IMR-90 (cell line): ENCODE data around the gene ORAI3. TPM values are rescaled to one million over a fixed set of nuclear protein-coding genes. Genes with fewer than 3 reads are reported as not detected.

Experiments used
- ATAC-seq: fragments of 200-7000 bp; cut with Tn5 transposase; 2 replicates; pipeline ENCODE4 v1.9.1; 2020; ENCODE audit warnings: low read depth, mild to moderate bottlenecking, moderate library complexity
- BruUV-seq: library from RNA; stranded (reverse); fragments of 400-500 nt; replicated peaks from 2 replicates; lab custom pipeline; 2021; lab: Mats Ljungman, UMichigan
- CTCF ChIA-PET: fragments of 300-600 bp; formaldehyde crosslinking; extraction: SDS; loops from one replicate; lab custom pipeline; 2021; ENCODE audit warnings: antibody characterized with exemption; lab: Yijun Ruan, JAX
- POLR2A ChIA-PET: fragments of 300-600 bp; sonication (Branson Sonifier 250); formaldehyde crosslinking; loops from one replicate; lab custom pipeline; 2022; ENCODE audit warnings: antibody characterized with exemption; ENCODE audit not compliant: unreplicated experiment; lab: Charles Lee
- DNase-seq: peaks from one replicate; pipeline ENCODE4 v3.0.0; 2013
- H2AFZ ChIP-seq: replicated peaks from 2 replicates; pipeline ENCODE3; 2013; ENCODE audit warnings: low read length, mild to moderate bottlenecking; ENCODE audit not compliant: poor library complexity
- H2AK5ac ChIP-seq: 2 replicates; pipeline ENCODE4 v1.6.1; 2013; ENCODE audit warnings: low read depth, low read length, inconsistent platforms
- H2AK9ac ChIP-seq: replicated peaks from 2 replicates; pipeline ENCODE3; 2013; ENCODE audit warnings: mild to moderate bottlenecking, low read depth, low read length, moderate library complexity; ENCODE audit not compliant: poor library complexity
- H2BK120ac ChIP-seq: 2 replicates; pipeline ENCODE4 v1.6.1; 2013; ENCODE audit warnings: low read depth, low read length, inconsistent platforms
- H2BK15ac ChIP-seq: 3 replicates; pipeline ENCODE4 v1.6.1; 2013; ENCODE audit warnings: low read depth, low read length, inconsistent platforms
- H2BK20ac ChIP-seq: 2 replicates; pipeline ENCODE4 v1.6.1; 2013; ENCODE audit warnings: low read depth, mild to moderate bottlenecking, inconsistent platforms, low read length, moderate library complexity
- H2BK5ac ChIP-seq: 2 replicates; pipeline ENCODE4 v1.6.1; 2013; ENCODE audit warnings: mild to moderate bottlenecking, low read depth, low read length, inconsistent platforms; ENCODE audit not compliant: poor library complexity, severe bottlenecking
- H3K14ac ChIP-seq: replicated peaks from 2 replicates; pipeline ENCODE4 v1.6.1; 2013; ENCODE audit warnings: low read depth, low read length, inconsistent platforms
- H3K18ac ChIP-seq: 2 replicates; pipeline ENCODE4 v1.6.1; 2013; ENCODE audit warnings: low read depth, low read length, control low read depth
- H3K23ac ChIP-seq: 2 replicates; pipeline ENCODE4 v1.6.1; 2013; ENCODE audit warnings: low read depth, low read length, inconsistent platforms
- H3K27ac ChIP-seq: 2 replicates; pipeline ENCODE4 v1.5.1; 2013; ENCODE audit warnings: mild to moderate bottlenecking, control low read depth, low read length; ENCODE audit not compliant: insufficient read depth
- H3K27me3 ChIP-seq: 2 replicates; pipeline ENCODE4 v1.6.1; 2013; ENCODE audit warnings: low read length; ENCODE audit not compliant: control insufficient read depth, insufficient read depth
- H3K36me3 ChIP-seq: 2 replicates; pipeline ENCODE4 v1.6.1; 2013; ENCODE audit warnings: low read length, mixed read lengths; ENCODE audit not compliant: control insufficient read depth, insufficient read depth
- H3K4ac ChIP-seq: 2 replicates; pipeline ENCODE4 v1.6.1; 2013; ENCODE audit warnings: low read depth, low read length, inconsistent platforms
- H3K4me1 ChIP-seq: 2 replicates; pipeline ENCODE4 v1.6.1; 2013; ENCODE audit warnings: low read length, mixed read lengths; ENCODE audit not compliant: control insufficient read depth, insufficient read depth
- H3K4me2 ChIP-seq: 2 replicates; pipeline ENCODE4 v1.6.1; 2013; ENCODE audit warnings: low read depth, mild to moderate bottlenecking, control low read depth, low read length, moderate library complexity
- H3K4me3 ChIP-seq: 2 replicates; pipeline ENCODE4 v1.5.1; 2013; ENCODE audit warnings: low read depth, mild to moderate bottlenecking, control low read depth, low read length, moderate library complexity; ENCODE audit not compliant: insufficient read depth
- H3K56ac ChIP-seq: 2 replicates; pipeline ENCODE4 v1.6.1; 2013; ENCODE audit warnings: low read length, inconsistent platforms; ENCODE audit not compliant: insufficient read depth; ENCODE audit errors: extremely low read depth
- H3K79me1 ChIP-seq, 2 experiments: 2 replicates each; pipeline ENCODE4 v1.6.1; 2013; ENCODE audit warnings: low read length in 2 of 2, inconsistent platforms in 1 of 2, low read depth in 1 of 2
- H3K9ac ChIP-seq: 2 replicates; pipeline ENCODE4 v1.6.1; 2013; ENCODE audit warnings: low read depth, low read length, control low read depth
- H3K9me1 ChIP-seq: 2 replicates; pipeline ENCODE4 v1.6.1; 2013; ENCODE audit warnings: low read length, inconsistent platforms; ENCODE audit not compliant: insufficient read depth
- H3K9me3 ChIP-seq: 2 replicates; pipeline ENCODE4 v1.6.1; 2013; ENCODE audit warnings: low read length; ENCODE audit not compliant: control insufficient read depth, insufficient read depth
- H4K20me1 ChIP-seq: 2 replicates; pipeline ENCODE4 v1.6.1; 2013; ENCODE audit warnings: low read length, inconsistent platforms; ENCODE audit not compliant: insufficient read depth
- H4K5ac ChIP-seq: 2 replicates; pipeline ENCODE4 v1.6.1; 2013; ENCODE audit warnings: mild to moderate bottlenecking, low read depth, low read length, control low read depth
- H4K8ac ChIP-seq, 2 experiments: 2 replicates each; pipeline ENCODE4 v1.6.1; 2013; ENCODE audit warnings: low read depth in 2 of 2, low read length in 2 of 2, control low read depth in 1 of 2, inconsistent platforms in 1 of 2
- H4K91ac ChIP-seq: 2 replicates; pipeline ENCODE4 v1.6.1; 2013; ENCODE audit warnings: low read depth, low read length, inconsistent platforms; ENCODE audit not compliant: insufficient read depth
- BHLHE40 ChIP-seq: fragments of 150-350 bp; IDR thresholded peaks from 2 replicates; pipeline ENCODE4 v1.6.1; 2016; ENCODE audit warnings: mild to moderate bottlenecking, low read depth, low read length
- CEBPB ChIP-seq: IDR thresholded peaks from 2 replicates; pipeline ENCODE4 v1.6.1; 2012; ENCODE audit warnings: low read depth, low read length, improper control_type of control experiment
- CHD1 ChIP-seq: IDR thresholded peaks from 2 replicates; pipeline ENCODE4 v1.6.1; 2012; ENCODE audit warnings: low read depth, low read length, improper control_type of control experiment
- CTCF ChIP-seq: conservative IDR thresholded peaks from 2 replicates; pipeline ENCODE4 v1.5.1; 2012; ENCODE audit warnings: mild to moderate bottlenecking, low read depth, low read length, improper control_type of control experiment
- ELK1 ChIP-seq: fragments of 150-350 bp; IDR thresholded peaks from 2 replicates; pipeline ENCODE4 v1.6.1; 2016; ENCODE audit warnings: low read depth, mild to moderate bottlenecking, low read length, moderate library complexity, borderline replicate concordance
- FOS ChIP-seq: fragments of 150-350 bp; IDR thresholded peaks from 2 replicates; pipeline ENCODE4 v1.6.1; 2016; ENCODE audit warnings: low read depth, low read length
- MAFK ChIP-seq: IDR thresholded peaks from 2 replicates; pipeline ENCODE4 v1.6.1; 2012; ENCODE audit warnings: low read depth, low read length, improper control_type of control experiment
- MAZ ChIP-seq: IDR thresholded peaks from 2 replicates; pipeline ENCODE4 v1.6.1; 2012; ENCODE audit warnings: low read depth, mild to moderate bottlenecking, low read length, improper control_type of control experiment, moderate library complexity, borderline replicate concordance
- MXI1 ChIP-seq: IDR thresholded peaks from 2 replicates; pipeline ENCODE4 v1.6.1; 2012; ENCODE audit warnings: low read depth, mild to moderate bottlenecking, low read length, moderate library complexity, borderline replicate concordance
- NFE2L2 ChIP-seq: fragments of 150-350 bp; IDR thresholded peaks from 2 replicates; pipeline ENCODE4 v1.6.1; 2016; ENCODE audit warnings: low read depth, mild to moderate bottlenecking, low read length
- POLR2A ChIP-seq: IDR thresholded peaks from 2 replicates; pipeline ENCODE4 v1.6.1; 2012; ENCODE audit warnings: mild to moderate bottlenecking, low read depth, low read length
- RAD21 ChIP-seq: IDR thresholded peaks from 2 replicates; pipeline ENCODE4 v1.6.1; 2012; ENCODE audit warnings: low read length, improper control_type of control experiment
- RCOR1 ChIP-seq: IDR thresholded peaks from 2 replicates; pipeline ENCODE4 v1.6.1; 2012; ENCODE audit warnings: mild to moderate bottlenecking, low read length, improper control_type of control experiment; ENCODE audit not compliant: insufficient replicate concordance
- RFX5 ChIP-seq: IDR thresholded peaks from 2 replicates; pipeline ENCODE4 v1.8.0; 2012; ENCODE audit warnings: low read depth, mild to moderate bottlenecking, low read length, moderate library complexity
- SMC3 ChIP-seq: fragments of 150-350 bp; IDR thresholded peaks from 2 replicates; pipeline ENCODE4 v1.6.1; 2016; ENCODE audit warnings: low read depth, mild to moderate bottlenecking, antibody characterized with exemption, low read length, moderate library complexity
- USF2 ChIP-seq: fragments of 150-350 bp; IDR thresholded peaks from 2 replicates; pipeline ENCODE4 v1.6.1; 2017; ENCODE audit warnings: mild to moderate bottlenecking, antibody characterized with exemption, low read length, low read depth
- WGBS, 2 experiments: methylation state at CpG; one replicate each; pipeline versions ENCODE4 v1.1.5 to v1.1.7; 2013; ENCODE audit warnings: missing lambda C conversion rate in 2 of 2; ENCODE audit not compliant: insufficient read length in 1 of 2; ENCODE audit errors: extremely low coverage in 2 of 2; 5-methylcytosine and 5-hydroxymethylcytosine counted together
- dilution Hi-C: fragments of 300-500 bp; cut with HindIII; formaldehyde crosslinking; loops from one replicate; pipeline ENCODE4 v1.14.3; 2018; ENCODE audit warnings: low sequenced_read_pairs; ENCODE audit not compliant: unreplicated experiment
- in situ Hi-C: fragments of 300-500 bp; cut with MboI; formaldehyde crosslinking; loops from 3 replicates; pipeline ENCODE4 v1.14.3; 2019; ENCODE audit warnings: low sequenced_read_pairs, inconsistent platforms, mixed read lengths
- intact Hi-C: fragments of 100-400 bp; cut with micrococcal nuclease; formaldehyde crosslinking; loops from 2 replicates; pipeline ENCODE4 v1.10.0; 2022
- polyA plus RNA-seq, 3 experiments: library from polyadenylated mRNA; depleted of rRNA; stranded (reverse); fragments of >200 nt; gene quantifications; 2 replicates each; pipeline ENCODE4 v1.2.3, GENCODE V29; 2012; ENCODE audit warnings: low replicate concordance in 1 of 3
- total RNA-seq: library from RNA; depleted of rRNA; stranded (reverse); fragments of >200 nt; gene quantifications from 2 replicates; pipeline ENCODE4 v1.2.3, GENCODE V29; 2012

Gene ORAI3
- total and polyA plus RNA-seq, 2 of the 4 experiments (the other 2 are of a cell fraction) = 6.8 to 16.9 TPM

- H2AK5ac ChIP-seq = no peak overlapping the region
- CTCF ChIA-PET = no interaction called here
- ATAC-seq (no peak), DNase-seq (no peak)
- H2BK20ac ChIP-seq = no peak overlapping the region
- no peak overlapping the region for H3K9ac ChIP-seq
- no peak overlapping the region for H2BK15ac ChIP-seq
- WGBS, 2 experiments = no CpG with 5 or more reads among the region's 15 CpGs
- no peaks in the 10 kb centered on the region for H3K4me1 ChIP-seq
- H3K18ac ChIP-seq = no peak overlapping the region
- no peak overlapping the region for H3K4me2 ChIP-seq
- peaks cover 69% of the 10 kb centered on the region for H3K36me3 ChIP-seq
- dilution Hi-C loops = no loop called here
- no peak overlapping the region for H3K23ac ChIP-seq
- H3K4me3 ChIP-seq = no peak overlapping the region
- peaks cover 7 to 19% of the 10 kb centered on the region in 2 experiments; a peak in 3 of 4 replicates for H3K79me1 ChIP-seq
- no peak overlapping the region for H2AK9ac ChIP-seq
- no peak overlapping the region for H4K91ac ChIP-seq
- no peak overlapping the region for H3K14ac ChIP-seq
- in situ Hi-C loops = no loop called here
- H2AFZ ChIP-seq = no peak overlapping the region
- H2BK5ac ChIP-seq = no peak overlapping the region
- peaks cover 5% of the 10 kb centered on the region; the same call in 1 of the 2 replicates for H4K20me1 ChIP-seq
- no peak overlapping the region for H3K27ac ChIP-seq
- H2BK120ac ChIP-seq = no peak overlapping the region
- TF ChIP-seq MAFK (no peak), CHD1 (no peak), CEBPB (no peak), MAZ (no peak), MXI1 (no peak), RAD21 (no peak), ELK1 (no peak), NFE2L2 (no peak), RFX5 (no peak), RCOR1 (no peak), FOS (no peak), USF2 (no peak), BHLHE40 (no peak), SMC3 (no peak), POLR2A (no peak), CTCF (no peak)
- POLR2A ChIA-PET = interaction anchor here (0.6 kb wide), 1 partner anchor 181 kb away, joined by 5 read pairs; no protein-coding TSS in a partner anchor
- no peaks in the 10 kb centered on the region for H3K9me3 ChIP-seq
- intact Hi-C loops = no loop called here
- no peak overlapping the region for H3K56ac ChIP-seq
- no peaks in the 10 kb centered on the region for H3K27me3 ChIP-seq
- no peak overlapping the region for H4K5ac ChIP-seq
- no peaks in the 10 kb centered on the region for H3K9me1 ChIP-seq
- no peak overlapping the region for H4K8ac ChIP-seq
- no peak overlapping the region for H3K4ac ChIP-seq
- BruUV-seq = no TSS peak
Measured at GRCh38 chr16:30965436-30965835, 16.6 kb downstream of the ORAI3 start.
